Left cardiac atrium (tissue), 4 donors: ENCODE measurements around the gene EXOG. TPM values are rescaled to one million over a fixed set of nuclear protein-coding genes. Genes with fewer than 3 reads are reported as not detected.
"Not testable (repeated sequence)": the region's sequence is repeated elsewhere in the genome, so short reads cannot be mapped to it uniquely, and the experiment has no call there.

Experiments used
- ATAC-seq, 2 donors: fragments of 200-7000 bp; cut with Tn5 transposase; one replicate each; pipeline ENCODE4 v1.9.1; 2020; ENCODE audit warnings: mild to moderate bottlenecking in 2 of 2, moderate library complexity in 2 of 2
- DNase-seq: peaks from one replicate; pipeline ENCODE4 v3.0.0-alpha.2; 2020
- intact Hi-C, 2 donors: fragments of 100-400 bp; cut with DNase I; formaldehyde crosslinking; loops; one replicate each; pipeline versions ENCODE4 v1.14.1 to v1.15.1; 2022 to 2023
- total RNA-seq, 2 donors: library from RNA; stranded (reverse); fragmentation: NEBNext Ultra II Directional; extraction: Animal tissue kit (Norgen Biotek cat#: 25700); gene quantifications; one replicate each; pipeline ENCODE4 v1.2.1, GENCODE V29; 2021
- donor health status: DM: no; HTN: yes; CAD: no.
- donor health status: DM: no; HTN: yes; CAD: no; lungs with severe emphysema.
- donor health status: DM: yes; HTN: yes; CAD: no.
- donor health status: Dilated cardiomyopathy.

EXOG gene
- total RNA-seq, 2 donors from 2014 or later: 17.8 to 20.5 TPM

DNA sequence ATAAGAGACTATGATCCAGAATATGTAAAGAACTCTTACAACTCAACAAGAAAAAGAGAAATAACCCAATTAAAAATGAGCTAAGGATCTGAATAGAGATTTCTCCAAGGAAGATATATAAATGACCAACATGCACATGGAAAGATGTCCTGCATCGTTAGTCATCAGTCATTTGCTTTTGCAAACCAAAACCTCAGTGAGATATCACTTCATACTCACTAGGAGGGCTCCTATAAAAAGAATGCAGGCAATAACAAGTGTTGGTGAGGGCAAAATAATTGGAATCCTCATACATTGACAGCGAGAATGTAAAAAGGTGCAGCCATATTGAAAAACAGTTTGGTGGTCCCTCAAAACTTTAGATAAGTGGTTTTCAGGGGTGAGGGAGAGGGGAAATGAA, 56.9 kb downstream of the EXOG start:
- DNase-seq (no peak), ATAC-seq (no peak)
- intact Hi-C loops: no loop called here

DNA sequence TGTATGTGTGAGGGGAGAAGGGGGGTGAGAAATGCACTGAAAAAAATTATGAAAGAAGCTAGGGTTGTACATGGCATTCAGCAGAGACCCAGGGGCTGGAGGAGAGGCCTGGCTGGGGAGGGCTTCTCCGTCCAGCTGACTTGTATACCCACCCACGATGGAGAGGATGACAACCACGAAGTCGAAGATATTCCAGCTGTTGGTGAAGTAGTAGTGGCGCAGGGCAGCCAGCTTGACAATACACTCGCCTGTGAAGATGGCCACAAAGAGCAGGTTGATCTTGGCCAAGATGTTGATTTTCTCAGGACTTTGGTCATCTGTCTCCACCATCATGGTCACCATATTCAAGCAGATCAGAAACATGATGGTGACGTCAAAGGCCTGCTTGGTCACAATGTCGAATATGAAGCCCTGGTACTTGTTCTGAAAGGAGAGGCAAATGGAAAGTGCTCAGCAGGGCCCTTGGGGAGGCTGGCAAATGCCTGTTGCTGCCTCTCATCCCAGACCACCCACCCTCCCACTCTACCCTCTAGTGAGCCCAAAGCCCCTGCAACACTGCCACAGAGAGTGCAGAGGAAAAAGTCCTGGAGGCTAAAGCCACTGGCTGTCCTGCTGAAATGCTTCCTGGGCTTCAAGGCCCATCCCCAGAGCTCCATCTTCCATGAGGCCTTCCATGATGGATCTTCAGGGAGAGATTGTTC, 58.1 kb downstream of the EXOG start:
- ATAC-seq: no peak
- intact Hi-C loops: no loop called here
- DNase-seq: no peak

DNA sequence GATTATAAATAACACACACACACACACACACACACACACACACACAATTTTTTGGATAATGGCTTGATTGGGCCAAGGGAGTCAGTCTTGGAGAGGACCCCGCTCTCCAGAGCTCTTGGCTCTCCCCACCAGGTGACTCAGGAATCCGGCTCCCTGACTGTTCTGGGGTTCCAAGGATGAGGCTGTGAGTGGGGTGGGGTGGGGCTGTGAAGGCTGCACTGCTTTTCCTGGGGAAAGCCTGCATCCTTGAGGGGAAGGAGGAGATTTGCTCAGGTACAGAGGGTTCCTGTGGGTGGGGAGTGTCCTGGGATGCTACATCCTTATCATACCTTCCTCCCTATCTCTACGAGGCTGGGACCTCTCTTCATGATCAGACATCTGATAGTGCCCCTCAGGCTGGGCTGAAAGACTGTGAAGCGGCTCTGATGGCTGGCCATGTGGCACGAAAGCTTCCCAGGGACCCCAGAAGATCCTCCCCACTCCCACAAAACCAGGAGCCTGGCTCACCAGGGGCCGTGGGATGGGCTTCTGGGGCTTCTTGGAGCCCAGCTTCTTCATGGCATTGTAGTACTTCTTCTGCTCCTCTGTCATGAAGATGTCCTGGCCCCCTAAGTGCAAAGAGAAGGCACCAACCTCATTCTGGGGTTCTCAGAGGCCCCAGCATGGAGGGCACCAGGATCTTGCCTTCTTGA, 59.2 kb downstream of the EXOG start:
- DNase-seq (no peak), ATAC-seq (no peak)
- intact Hi-C loops: no loop called here

DNA sequence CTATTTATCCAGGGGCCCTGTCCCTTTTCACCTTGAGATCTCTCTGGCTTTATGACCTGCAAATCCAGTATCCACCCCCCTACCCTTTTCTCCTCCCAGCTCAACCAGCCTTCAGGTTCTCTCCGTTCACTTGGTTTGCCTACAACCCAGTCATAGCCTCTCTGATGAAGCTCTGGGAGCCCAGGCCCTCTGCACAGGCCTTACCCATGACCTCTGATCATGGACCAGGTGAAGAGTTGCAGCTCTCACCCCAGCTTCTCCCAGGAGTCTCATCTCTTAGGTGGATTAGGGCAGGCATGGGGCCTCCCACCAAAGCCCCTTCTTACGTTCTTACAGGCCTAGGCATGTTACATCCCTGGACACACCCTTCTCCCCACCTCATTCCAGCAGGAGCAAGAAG, 59.8 kb downstream of the EXOG start:
- DNase-seq: no peak
- intact Hi-C loops: no loop called here
- no peak for ATAC-seq

- ATAC-seq: no peak
- intact Hi-C loops: no loop called here
- DNase-seq: no peak
These were observed 60.7 kb downstream of the EXOG start for GRCh38 chr3:38556640-38557358.

- DNase-seq (no peak), ATAC-seq (no peak)
- intact Hi-C loops: no loop called here
These were observed 62.7 kb downstream of the EXOG start for GRCh38 chr3:38558864-38559263.

GRCh38 chr3:38560284-38560683, 64.1 kb downstream of the EXOG start:
- no peak for DNase-seq
- no peak for ATAC-seq
- intact Hi-C loops: no loop called here

- intact Hi-C loops: no loop called here
- ATAC-seq (no peak), DNase-seq (no peak)
These were observed 65.0 kb downstream of the EXOG start for GRCh38 chr3:38560996-38561717.

GRCh38 chr3:38561746-38562466, 65.8 kb downstream of the EXOG start:
- no peak for ATAC-seq

GRCh38 chr3:38562467-38562925, 66.4 kb downstream of the EXOG start:
- ATAC-seq: no peak
- DNase-seq: no peak
- intact Hi-C loops: no loop called here

More at GRCh38 chr3:38561746-38562466, 65.8 kb downstream of the EXOG start:
- no peak for DNase-seq
- intact Hi-C loops: no loop called here

DNA sequence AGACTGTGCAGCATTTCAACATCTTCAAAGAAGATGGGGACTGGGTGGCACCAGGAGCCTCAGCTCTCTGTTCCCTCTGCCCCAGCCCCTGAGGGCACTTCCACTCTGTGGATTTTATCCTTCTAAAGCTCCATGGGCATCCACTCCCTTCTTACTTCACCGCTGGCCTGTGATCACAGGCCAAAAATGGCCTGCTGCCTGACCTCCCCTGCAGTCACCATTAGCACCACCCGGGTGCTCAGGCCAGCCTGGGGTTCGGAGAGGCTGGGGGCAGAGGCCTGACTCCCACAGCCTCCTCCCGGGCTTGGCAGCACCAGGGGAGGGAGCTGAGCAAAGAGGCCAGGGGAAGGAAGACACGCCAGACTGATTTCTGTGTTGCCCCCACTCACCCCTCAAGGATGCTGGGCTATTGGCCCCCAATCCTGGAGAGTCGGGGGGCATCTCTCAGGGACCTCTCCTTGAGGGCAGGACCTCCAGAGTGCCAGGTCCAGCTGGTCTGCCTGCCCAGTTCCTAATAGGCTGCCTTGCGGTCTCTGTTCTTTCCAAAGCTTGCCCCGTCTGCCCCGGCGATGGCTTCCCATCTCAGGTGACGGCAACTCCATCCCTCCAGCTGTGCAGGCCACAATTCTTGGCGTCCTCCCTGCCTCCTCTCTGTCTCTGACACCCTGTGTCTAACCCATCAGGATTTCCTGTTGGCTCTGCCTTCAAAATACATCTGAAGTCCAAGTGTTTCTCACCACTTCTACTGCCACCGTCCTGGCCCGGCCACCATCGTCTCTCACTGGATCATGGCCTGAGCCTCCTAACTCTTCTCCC, 67.1 kb downstream of the EXOG start:
- ATAC-seq (no peak), DNase-seq (no peak)
- intact Hi-C loops: no loop called here

GRCh38 chr3:38563886-38564270, 67.7 kb downstream of the EXOG start:
- intact Hi-C loops: no loop called here
- ATAC-seq (no peak), DNase-seq (no peak)

- DNase-seq: no peak
- intact Hi-C loops: no loop called here
- no peak for ATAC-seq
These were observed 68.6 kb downstream of the EXOG start for GRCh38 chr3:38564631-38565338.

DNA sequence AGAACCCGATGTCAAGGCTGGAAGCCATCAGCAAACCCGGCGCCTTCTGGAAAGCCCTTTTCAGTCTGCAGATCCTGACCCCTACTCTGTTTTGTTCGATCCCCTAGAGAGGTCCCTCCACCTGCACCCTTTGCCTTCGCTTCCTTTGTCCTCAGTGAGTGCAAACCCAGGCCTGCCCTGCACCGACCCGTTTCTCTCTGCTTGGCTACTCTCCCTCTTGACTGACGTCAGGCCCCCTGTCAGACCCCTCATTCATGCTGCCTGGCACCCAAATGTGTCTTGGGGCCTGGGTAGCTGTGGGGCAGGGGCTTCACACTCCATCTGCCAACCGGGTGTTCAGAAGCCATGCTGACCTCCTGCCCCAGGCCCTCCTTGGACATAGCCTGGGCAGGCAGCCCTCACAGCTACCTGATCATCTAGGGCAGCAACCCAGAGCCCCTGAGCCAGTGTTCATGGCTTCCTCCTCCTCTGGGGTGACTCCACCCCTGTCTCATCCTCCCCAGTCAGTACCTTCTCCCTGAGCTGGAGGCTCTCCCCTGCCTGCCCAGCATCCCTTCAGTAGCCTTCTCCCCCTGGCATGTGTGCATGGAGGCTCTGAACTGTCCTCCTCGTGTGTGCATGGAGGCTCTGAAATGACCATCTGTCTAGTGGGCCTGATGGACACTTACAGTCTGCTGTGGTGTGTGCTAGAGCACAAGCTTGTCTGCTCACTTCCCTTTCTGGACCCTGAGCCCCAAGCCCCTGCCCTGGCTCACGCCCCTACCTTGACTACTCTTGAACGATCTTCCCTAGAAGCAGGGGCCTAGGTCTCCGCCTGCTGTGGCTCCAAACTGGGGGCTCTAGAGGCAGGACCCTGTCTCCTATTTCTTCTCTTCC, 69.4 kb downstream of the EXOG start:
- no peak for ATAC-seq
- intact Hi-C loops: no loop called here
- no peak for DNase-seq

DNA sequence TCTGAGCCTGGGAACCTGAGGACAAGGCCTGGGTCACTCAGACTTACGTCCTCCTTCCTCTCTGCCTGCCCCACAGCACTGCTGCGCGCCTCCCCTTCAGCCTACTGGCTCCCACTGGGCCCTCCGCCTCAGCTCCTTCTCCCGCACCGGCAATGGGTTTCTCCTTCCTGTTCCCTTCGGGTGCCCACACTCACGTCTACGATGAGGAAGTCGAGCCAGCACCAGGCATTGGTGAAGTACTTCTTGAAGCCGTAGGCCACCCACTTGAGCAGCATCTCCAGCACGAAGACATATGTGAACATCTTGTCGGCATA, 70.0 kb downstream of the EXOG start:
- DNase-seq: no peak
- intact Hi-C loops: no loop called here
- no peak for ATAC-seq

DNA sequence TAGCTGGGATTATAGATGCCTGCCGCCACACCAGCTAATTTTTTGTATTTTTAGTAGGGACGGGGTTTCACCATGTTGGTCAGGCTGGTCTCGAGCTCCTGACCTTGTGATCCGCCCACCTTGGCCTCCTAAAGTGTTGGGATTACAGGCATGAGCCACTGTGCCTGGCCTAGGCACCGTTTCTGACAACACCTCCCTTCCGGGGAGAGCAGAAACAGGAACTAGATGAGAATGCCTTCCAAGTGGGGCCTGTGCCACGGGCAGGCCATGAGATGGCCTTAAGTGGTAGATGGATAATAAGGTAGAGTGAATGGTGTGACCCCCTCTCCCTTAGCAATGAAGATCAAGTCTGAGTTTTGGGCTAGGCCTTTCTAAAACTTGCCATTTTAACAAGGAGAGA, 70.7 kb downstream of the EXOG start:
- DNase-seq: not testable (repeated sequence)
- ATAC-seq: peak in 1 of 2 donors; percentile 57

DNA sequence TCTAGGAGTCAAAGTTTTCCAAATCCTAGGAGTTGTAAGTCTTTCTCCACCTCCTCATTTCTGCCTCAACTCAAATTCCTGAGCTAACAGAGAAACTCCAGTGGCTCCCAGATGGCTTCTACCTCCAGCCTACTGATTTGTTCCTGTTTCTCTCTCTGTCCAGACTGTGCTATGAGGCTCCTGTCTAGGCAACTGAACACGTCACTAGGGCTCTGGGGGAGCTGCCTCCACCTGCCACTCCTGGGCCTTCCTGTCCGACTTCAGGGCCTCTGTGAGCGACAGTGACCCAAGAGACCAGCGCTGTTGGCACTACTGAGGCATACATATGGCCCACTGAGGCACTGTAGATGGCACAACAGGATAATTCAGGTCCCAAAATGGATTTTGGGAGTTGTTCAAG, 71.4 kb downstream of the EXOG start:
- intact Hi-C loops: no loop called here
- no peak for DNase-seq

More for the DNA sequence above, 70.7 kb downstream of the EXOG start:
- intact Hi-C loops: not testable (repeated sequence)

More for the DNA sequence above, 71.4 kb downstream of the EXOG start:
- ATAC-seq: no peak
